Embryonic facial prominence (tissue), 1 donor: Measurements from ENCODE around the gene CD300LD.

Experiments
- DNase-seq: peaks from one replicate; pipeline ENCODE4 v3.0.0-alpha.2; 2016; ENCODE audit errors: extremely low spot score

The CD300LD gene

DNA sequence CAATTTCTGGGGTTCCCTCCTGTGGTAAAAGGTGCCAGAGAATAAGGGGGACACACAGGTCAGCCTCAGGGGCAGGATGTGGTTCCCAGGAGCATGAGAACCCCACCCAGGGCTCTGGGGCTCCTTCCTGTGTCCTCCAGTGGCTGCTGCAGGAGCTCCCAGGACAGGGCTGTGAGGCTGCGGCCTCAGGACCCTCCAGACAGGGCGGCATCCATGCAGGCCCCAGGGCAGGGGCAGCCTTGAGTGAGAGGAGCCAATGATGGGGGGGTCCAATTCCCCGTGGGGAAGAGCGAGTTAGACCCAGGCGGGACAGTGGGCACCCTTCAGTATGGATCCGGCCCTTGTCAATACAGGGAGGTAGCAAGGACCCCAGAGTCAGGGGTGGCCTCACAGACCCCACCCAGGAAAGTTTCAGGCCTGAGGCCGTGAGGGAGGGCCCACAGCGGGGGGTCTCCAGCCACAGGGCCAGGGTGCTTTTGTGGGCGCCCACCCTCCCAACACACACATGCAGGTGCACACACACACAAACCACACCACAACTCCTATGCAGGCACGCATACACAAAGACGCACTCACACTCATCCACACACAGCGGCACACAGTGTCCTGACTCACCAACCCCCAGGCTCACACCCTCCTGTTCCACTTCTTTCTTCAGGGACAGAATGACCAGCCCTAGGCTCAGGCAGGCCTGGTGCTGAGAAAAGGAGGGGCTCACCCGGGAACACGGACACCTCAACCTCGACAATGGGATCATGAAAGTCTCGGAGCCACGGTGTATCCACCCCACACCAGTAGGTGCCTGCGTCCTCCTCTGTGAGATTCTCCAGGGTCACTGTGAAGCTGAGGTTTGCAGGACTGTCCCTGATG, 48.0 kb downstream of the CD300LD start:
- DNase-seq, result no peak

DNA sequence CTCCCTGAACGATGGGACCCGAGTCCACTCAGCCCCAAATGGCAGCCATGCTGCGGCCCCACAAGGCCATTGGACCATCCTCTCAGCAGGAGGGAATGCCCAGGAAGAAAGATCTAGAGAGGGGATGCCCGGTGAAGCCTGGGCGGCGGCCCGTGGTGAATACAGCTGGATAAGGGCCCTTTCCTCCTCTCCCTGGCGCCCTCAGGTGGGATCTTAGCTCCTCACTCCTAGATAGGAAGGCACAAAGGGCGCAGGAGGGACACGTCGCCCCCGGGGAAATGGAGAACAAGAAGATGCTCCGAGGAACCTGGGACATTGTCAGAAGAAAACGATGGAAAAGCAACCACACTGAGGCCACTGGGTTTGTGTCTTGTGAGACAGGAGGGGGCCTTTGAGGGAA, 48.7 kb downstream of the CD300LD start:
- DNase-seq, result no peak

DNA sequence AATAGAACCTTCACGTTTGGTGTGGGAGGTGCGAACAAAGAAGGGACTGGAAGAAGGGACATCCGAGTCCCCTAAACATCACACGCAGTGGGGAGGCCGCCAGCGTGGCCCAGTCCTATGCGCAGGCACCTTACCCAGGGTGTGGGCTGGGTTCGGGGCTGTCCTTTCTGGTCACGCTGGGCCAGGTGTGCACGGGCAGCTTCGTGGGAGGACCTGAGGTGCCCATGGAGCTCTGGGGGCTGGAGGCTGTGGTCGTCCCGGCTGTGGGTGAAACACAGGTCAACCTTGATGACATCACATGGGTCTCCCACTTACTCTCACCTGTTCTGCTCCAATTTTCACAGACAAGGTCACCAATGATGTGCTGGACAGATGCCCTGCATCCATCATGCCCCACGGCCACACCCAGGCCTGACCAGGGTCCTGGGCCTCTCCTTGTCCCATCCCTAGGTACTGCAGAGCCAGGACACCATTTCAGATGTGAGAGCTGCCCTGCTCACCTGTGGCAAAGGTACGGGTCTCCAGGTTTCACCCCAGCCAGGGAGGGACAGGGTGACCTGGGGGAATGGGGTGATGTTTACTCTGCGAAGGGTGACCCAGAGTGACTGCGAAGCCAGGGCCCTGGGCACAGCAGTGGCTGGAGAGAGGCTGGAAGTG, 49.2 kb downstream of the CD300LD start:
- DNase-seq, result no peak

DNA sequence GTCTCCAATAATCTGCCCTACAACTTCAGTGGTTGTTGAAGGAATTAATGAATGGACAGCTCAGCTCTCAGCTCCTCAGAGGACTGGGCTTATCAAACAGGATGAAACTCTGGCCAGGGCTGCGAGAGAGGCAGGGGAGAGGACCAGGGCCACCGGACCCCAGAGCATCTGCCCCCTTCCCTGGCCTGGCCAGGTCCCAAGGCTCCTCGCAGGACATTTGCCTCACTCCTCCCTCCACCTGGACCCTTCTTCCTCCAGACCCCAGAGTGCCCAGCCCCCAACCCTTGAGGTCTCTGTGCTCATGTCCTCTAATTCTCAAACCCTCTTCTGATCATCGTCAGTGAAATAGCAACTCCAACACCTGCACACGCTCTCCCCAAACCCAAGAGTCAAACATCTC, 49.9 kb downstream of the CD300LD start:
- no peak for DNase-seq

DNA sequence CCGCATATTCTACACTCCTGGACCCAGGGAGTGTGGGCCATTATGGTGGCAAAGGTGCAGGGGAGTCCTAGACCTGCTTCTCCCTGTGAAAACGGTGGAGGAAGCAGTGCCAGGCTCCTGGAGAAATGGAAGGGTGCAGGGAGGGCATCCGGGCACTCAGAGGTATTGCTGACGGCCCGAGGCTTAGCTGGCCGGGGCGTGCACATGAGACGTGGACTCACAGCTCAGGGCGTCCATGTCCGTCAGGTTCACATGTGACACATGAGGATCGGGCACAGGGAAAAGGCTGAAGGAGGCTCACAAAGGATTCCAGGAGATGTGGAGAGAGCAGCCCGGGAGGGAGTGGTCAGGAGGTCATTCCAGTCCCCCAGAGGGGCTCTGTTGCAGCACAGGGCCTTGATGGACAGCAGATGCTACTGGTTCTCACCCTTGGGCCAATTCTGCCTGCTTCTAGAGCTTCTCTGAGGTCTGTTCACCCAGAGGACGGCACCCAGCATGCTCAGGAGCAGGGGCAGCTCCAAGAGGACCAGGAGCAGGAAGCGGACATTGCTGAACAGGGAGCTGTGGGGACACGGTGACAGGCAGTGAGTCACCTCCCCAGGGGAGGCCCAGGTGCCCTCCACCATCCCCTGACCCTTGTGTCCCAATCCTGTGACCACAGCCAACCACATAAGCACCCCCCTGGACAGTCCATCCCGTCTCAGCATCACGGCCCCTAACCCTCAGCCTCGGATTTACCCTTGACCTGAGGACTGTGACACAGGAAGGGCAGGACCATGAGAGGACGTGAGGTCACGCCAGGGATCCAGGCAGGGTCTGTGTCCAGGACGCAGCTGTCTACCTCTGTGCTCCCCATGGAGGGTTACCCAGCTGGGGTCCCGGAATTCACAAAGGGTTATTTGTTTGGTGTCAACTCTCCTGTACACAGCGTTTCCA, 50.6 kb downstream of the CD300LD start:
- no peak for DNase-seq

DNA sequence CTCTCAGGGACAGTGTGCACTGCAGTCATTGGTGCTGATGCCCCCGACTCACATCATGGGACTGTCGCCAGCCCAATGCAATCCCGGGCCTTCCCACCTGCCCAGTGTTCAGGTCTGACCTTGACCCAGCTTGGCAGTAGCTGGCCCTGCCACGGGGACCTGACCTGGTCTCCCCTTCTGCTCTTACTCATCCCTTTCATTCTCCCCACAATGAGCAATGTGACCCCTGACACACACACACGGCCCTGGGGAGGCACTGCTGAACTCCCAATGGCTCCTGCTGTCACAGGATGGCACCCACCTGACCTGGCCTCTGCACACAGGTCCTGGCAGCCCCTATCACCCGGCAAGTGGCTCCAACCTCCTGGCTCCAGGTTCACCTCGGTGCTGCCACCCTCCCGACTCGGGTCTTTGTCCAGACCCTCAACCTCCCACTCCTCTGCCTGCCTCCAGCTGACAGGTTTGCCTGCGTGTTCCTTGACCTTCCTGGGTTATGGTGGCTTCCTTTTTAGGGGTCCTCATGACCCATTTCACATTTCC, 52.7 kb downstream of the CD300LD start:
- no peak for DNase-seq

DNA sequence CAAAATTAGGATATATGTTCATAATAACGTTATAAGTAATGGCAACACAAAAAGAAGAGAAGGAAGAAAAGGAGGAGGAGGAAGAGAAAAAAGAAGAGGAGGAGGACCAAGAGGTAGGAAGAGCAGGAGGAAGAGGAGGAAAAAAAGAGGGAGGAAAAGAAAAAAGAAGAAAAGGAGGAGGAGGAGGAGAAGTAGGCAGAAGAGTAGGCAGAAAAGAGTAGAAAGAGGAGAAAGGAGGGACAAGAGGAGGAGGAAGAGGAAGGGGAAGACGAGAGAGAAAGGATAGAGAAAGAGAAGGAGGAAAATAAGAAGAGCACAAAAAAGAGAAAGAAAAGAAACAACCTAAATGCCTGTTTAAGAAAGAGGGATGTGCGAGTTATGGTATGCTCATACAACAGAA, 55.2 kb downstream of the CD300LD start:
- no peak for DNase-seq

DNA sequence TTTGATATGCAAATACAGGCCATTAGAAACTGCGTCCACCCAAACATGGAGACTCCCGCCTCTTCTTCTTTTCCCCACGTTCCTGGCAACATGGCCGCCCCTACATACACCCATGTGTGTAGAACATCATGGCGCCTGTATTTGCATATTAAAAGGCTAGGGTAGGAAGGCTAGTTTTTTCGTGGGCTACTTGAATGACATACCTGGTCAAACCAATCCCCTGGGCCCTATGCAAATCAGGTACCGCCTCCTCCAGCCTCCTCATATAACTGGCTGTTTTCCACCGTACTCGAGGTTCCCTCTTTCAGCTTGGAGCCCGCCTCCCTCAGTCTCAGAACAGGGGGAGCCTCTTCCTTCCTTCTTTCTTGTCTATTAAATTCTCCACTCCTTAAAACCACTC, 60.0 kb downstream of the CD300LD start:
- DNase-seq, result no peak

DNA sequence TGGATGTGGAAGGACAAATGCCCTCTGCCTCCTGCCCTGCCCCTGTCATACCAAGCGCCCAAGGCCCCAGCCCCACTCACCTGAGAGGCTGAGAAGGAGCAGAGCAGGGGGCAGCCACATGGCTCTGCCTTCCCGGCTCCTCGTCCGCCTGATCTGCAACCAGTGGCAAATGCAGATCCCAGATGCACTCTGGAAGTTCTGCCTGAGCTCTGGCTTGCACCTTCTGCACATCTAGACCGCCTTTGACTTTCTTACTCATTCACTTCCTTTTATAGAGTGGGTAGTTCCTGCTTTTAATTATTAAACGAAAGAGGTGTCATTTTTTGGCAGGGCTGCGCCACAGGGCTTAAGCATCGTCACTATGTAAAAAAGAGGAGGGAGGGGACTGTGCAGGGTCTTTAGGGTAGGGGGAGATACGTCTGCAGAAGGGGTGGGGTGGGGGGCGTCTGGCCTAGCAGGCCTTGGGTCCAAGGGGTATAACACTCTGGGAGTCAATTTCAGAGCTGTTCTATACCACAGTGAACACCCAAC, 60.8 kb downstream of the CD300LD start, which contains the start of gene CD300LB:
CD300LB (minus strand) TSS at position 245 of the 531 bp plus-strand sequence; CDS start at position 120, 125 bp downstream.
- no peak for DNase-seq

DNA sequence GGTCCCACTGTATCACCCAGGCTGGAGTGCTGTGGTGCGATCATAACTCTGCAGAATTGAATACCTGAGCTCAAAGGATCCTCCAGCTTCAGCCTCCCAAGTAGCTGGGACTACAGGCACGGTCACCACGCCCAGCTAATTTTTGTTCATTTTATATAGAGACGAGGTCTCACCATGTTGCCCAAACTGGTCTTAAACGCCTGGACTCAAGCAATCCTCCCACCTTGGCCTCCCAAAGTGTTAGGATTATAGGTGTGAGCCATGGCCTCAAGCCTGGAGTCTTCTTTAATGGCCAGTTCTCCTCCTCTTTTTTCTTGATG, 61.3 kb downstream of the CD300LD start:
- DNase-seq, result no peak
